ENCODE data around the gene RPS6KC1.

DNA sequence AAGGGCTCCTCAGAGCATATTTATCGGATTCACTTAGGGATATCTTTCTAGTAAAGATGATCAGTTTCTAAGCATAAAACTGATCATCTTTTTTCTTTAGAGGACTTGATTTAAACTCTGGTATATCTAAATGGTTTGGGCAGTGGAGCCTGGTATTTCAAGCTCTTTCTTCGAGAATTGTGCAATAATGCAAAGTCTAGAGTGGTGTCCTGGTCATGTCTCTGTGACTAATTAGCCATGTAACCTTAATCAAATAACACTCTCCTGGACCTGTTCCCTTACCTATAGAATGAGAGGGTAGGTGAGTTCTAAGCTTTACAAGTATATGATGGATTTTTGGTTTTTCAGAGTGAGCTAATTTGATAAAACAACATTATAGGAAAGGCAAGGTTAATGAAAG lies 225.2 kb downstream of the RPS6KC1 start:
- no peak for TF ChIP-seq NFRKB (IDR thresholded peaks at IDR 0.05)
- no peak for TF ChIP-seq TARDBP (IDR thresholded peaks at IDR 0.05)
- TF ChIP-seq, protein P1, sequence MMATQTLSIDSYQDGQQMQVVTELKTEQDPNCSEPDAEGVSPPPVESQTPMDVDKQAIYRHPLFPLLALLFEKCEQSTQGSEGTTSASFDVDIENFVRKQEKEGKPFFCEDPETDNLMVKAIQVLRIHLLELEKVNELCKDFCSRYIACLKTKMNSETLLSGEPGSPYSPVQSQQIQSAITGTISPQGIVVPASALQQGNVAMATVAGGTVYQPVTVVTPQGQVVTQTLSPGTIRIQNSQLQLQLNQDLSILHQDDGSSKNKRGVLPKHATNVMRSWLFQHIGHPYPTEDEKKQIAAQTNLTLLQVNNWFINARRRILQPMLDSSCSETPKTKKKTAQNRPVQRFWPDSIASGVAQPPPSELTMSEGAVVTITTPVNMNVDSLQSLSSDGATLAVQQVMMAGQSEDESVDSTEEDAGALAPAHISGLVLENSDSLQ (IDR thresholded peaks at IDR 0.05): no peak
- TF ChIP-seq FOXA1 (IDR thresholded peaks at IDR 0.05): no peak
- no peak for TF ChIP-seq BHLHE40 (IDR thresholded peaks at IDR 0.05; ENCODE audit: borderline replicate concordance)
- no peak for TF ChIP-seq SP1 (IDR thresholded peaks at IDR 0.05)
- TF ChIP-seq SUZ12 (IDR thresholded peaks at IDR 0.05): no peak
- no peak for TF ChIP-seq ARNT (IDR thresholded peaks at IDR 0.05)
- no peak for TF ChIP-seq ELF4 (IDR thresholded peaks at IDR 0.05)

Data from HEK293T (cell line).